SK-N-SH treated with all-trans-retinoic acid at 6 μM for 48 hours (cell line): ENCODE measurements around the gene SSRP1.

Source experiments
- ATAC-seq: fragments of 200-7000 bp; cut with Tn5 transposase; 3 replicates; pipeline ENCODE4 v1.9.1; 2020; ENCODE audit warnings: mild to moderate bottlenecking, moderate library complexity
- ARNTL ChIP-seq: fragments of 450-650 bp; formaldehyde crosslinking; IDR thresholded peaks from 2 replicates; pipeline ENCODE4 v1.5.0; 2020; ENCODE audit warnings: low read depth, mild to moderate bottlenecking, moderate library complexity, borderline replicate concordance
- BACH2 ChIP-seq: fragments of 250-450 bp; sonication (Bioruptor Pico); IDR thresholded peaks from 2 replicates; pipeline ENCODE4 v1.9.0; 2021; ENCODE audit warnings: mild to moderate bottlenecking, borderline replicate concordance
- CREB5 ChIP-seq: fragments of 250-450 bp; sonication (Bioruptor Pico); IDR thresholded peaks from 2 replicates; pipeline ENCODE4 v1.5.1; 2020; ENCODE audit warnings: low read depth, mild to moderate bottlenecking, moderate library complexity
- CSDC2 ChIP-seq: fragments of 250-450 bp; sonication (Bioruptor Pico); IDR thresholded peaks from 2 replicates; pipeline ENCODE4 v1.5.0; 2020; ENCODE audit warnings: mild to moderate bottlenecking, moderate library complexity
- CSRNP3 ChIP-seq: fragments of 250-450 bp; sonication (Bioruptor Pico); IDR thresholded peaks from 2 replicates; pipeline ENCODE4 v1.5.1; 2021; ENCODE audit warnings: mild to moderate bottlenecking, moderate library complexity
- ESRRG ChIP-seq: fragments of 250-450 bp; sonication (Bioruptor Pico); IDR thresholded peaks from 2 replicates; pipeline ENCODE4 v1.6.1; 2021; ENCODE audit warnings: mild to moderate bottlenecking
- GLIS3 ChIP-seq: fragments of 250-450 bp; sonication (Bioruptor Pico); IDR thresholded peaks from 2 replicates; pipeline ENCODE4 v1.5.0; 2020; ENCODE audit warnings: mild to moderate bottlenecking, moderate library complexity
- ISL1 ChIP-seq: fragments of 250-450 bp; sonication (Bioruptor Pico); IDR thresholded peaks from 2 replicates; pipeline ENCODE4 v2.1.2; 2022; ENCODE audit warnings: mild to moderate bottlenecking, moderate library complexity
- OSR1 ChIP-seq: fragments of 250-450 bp; sonication (Bioruptor Pico); IDR thresholded peaks from 2 replicates; pipeline ENCODE4 v1.8.0; 2022; ENCODE audit warnings: moderate library complexity, mild to moderate bottlenecking, inconsistent platforms
- PPARA ChIP-seq: fragments of 250-450 bp; sonication (Bioruptor Pico); IDR thresholded peaks from 2 replicates; pipeline ENCODE4 v1.5.0; 2020; ENCODE audit warnings: mild to moderate bottlenecking, borderline replicate concordance
- RARB ChIP-seq: fragments of 250-450 bp; sonication (Bioruptor Pico); IDR thresholded peaks from 2 replicates; pipeline ENCODE4 v1.8.0; 2021; ENCODE audit warnings: mild to moderate bottlenecking, moderate library complexity
- SNAI2 ChIP-seq: fragments of 250-450 bp; sonication (Bioruptor Pico); IDR thresholded peaks from 2 replicates; pipeline ENCODE4 v1.5.0; 2020; ENCODE audit warnings: mild to moderate bottlenecking, moderate library complexity
- TCF4 ChIP-seq: fragments of 250-450 bp; sonication (Bioruptor Pico); IDR thresholded peaks from 2 replicates; pipeline ENCODE4 v1.8.0; 2021; ENCODE audit warnings: mild to moderate bottlenecking, moderate library complexity, borderline replicate concordance
- TOX ChIP-seq: fragments of 250-450 bp; sonication (Bioruptor Pico); IDR thresholded peaks from 2 replicates; pipeline ENCODE4 v1.8.0; 2021; ENCODE audit warnings: mild to moderate bottlenecking, moderate library complexity, borderline replicate concordance
- ZC3H10 ChIP-seq: fragments of 250-450 bp; sonication (Bioruptor Pico); IDR thresholded peaks from 2 replicates; pipeline ENCODE4 v1.5.1; 2021; ENCODE audit warnings: mild to moderate bottlenecking, moderate library complexity
- ZFP3 ChIP-seq: fragments of 250-450 bp; sonication (Bioruptor Pico); IDR thresholded peaks from 2 replicates; pipeline ENCODE4 v1.5.0; 2020; ENCODE audit warnings: mild to moderate bottlenecking, moderate library complexity
- ZNF565 ChIP-seq: fragments of 450-650 bp; formaldehyde crosslinking; conservative IDR thresholded peaks from 2 replicates; pipeline ENCODE4 v1.5.0; 2020; ENCODE audit warnings: low read depth, mild to moderate bottlenecking, moderate library complexity
- ZNF70 ChIP-seq: fragments of 450-650 bp; formaldehyde crosslinking; IDR thresholded peaks from 2 replicates; pipeline ENCODE4 v1.5.0; 2020; ENCODE audit warnings: mild to moderate bottlenecking, moderate library complexity
- ZNF8 ChIP-seq: fragments of 450-650 bp; formaldehyde crosslinking; IDR thresholded peaks from 2 replicates; pipeline ENCODE4 v1.5.0; 2020; ENCODE audit warnings: mild to moderate bottlenecking, moderate library complexity
- TF ChIP-seq, protein P1 (sequence below): fragments of 250-450 bp; sonication (Bioruptor Pico); IDR thresholded peaks from 2 replicates; pipeline ENCODE4 v1.5.0; 2020; ENCODE audit warnings: mild to moderate bottlenecking, moderate library complexity
- TF ChIP-seq, protein P2 (sequence below): fragments of 250-450 bp; sonication (Bioruptor Pico); IDR thresholded peaks from 2 replicates; pipeline ENCODE4 v1.8.0; 2020; ENCODE audit warnings: mild to moderate bottlenecking, moderate library complexity, borderline replicate concordance

SSRP1 gene

DNA sequence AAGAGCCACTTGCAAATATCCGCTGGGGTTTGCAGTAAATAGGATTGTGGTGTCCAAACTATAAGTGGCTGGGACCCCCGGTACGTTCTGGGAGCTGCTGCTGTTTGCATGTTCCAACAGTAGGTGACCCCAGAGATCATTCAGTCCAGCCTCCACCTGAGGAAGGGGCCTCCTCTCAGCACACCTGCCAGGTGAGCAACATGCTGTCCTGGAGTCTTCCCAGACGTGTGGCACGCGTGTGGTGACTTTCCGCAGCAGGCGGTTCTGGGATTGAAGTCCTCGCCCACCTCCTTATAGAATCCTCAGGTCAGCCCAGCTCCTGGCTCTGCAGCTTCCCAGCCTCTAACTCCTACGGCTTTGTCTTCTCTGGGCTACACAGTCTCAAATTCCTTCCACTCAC lies 9.1 kb upstream of the SSRP1 start (continued):
- no peak for TF ChIP-seq SNAI2

GRCh38 chr11:57343825-57344224 lies 8.1 kb upstream of the SSRP1 start:
- TF ChIP-seq, protein P1, sequence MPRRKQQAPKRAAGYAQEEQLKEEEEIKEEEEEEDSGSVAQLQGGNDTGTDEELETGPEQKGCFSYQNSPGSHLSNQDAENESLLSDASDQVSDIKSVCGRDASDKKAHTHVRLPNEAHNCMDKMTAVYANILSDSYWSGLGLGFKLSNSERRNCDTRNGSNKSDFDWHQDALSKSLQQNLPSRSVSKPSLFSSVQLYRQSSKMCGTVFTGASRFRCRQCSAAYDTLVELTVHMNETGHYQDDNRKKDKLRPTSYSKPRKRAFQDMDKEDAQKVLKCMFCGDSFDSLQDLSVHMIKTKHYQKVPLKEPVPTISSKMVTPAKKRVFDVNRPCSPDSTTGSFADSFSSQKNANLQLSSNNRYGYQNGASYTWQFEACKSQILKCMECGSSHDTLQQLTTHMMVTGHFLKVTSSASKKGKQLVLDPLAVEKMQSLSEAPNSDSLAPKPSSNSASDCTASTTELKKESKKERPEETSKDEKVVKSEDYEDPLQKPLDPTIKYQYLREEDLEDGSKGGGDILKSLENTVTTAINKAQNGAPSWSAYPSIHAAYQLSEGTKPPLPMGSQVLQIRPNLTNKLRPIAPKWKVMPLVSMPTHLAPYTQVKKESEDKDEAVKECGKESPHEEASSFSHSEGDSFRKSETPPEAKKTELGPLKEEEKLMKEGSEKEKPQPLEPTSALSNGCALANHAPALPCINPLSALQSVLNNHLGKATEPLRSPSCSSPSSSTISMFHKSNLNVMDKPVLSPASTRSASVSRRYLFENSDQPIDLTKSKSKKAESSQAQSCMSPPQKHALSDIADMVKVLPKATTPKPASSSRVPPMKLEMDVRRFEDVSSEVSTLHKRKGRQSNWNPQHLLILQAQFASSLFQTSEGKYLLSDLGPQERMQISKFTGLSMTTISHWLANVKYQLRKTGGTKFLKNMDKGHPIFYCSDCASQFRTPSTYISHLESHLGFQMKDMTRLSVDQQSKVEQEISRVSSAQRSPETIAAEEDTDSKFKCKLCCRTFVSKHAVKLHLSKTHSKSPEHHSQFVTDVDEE, result no peak
- no peak for TF ChIP-seq ZNF8 (CRISPR knock-in tag)
- no peak for ATAC-seq

DNA sequence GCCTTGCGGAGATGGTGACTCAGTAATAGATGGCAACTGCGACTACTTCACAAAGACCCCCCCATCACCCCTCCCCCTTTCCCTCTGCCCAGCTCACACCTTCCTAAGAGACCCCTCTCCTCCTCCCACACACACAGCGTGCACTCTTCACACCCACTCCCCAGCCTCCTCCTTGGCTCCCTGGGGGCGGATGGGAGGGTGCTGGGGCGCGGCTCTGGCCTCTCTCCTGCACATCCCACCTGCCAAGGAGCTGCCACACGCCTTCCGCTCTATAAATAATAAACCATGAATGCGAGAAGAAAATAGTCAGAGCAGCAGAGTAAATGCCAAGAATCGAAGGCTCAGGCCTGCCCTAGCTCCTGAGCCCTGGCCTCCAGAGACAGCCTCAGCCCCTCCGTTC lies 7.0 kb upstream of the SSRP1 start:
- ATAC-seq, result no peak
- TF ChIP-seq, protein P2, sequence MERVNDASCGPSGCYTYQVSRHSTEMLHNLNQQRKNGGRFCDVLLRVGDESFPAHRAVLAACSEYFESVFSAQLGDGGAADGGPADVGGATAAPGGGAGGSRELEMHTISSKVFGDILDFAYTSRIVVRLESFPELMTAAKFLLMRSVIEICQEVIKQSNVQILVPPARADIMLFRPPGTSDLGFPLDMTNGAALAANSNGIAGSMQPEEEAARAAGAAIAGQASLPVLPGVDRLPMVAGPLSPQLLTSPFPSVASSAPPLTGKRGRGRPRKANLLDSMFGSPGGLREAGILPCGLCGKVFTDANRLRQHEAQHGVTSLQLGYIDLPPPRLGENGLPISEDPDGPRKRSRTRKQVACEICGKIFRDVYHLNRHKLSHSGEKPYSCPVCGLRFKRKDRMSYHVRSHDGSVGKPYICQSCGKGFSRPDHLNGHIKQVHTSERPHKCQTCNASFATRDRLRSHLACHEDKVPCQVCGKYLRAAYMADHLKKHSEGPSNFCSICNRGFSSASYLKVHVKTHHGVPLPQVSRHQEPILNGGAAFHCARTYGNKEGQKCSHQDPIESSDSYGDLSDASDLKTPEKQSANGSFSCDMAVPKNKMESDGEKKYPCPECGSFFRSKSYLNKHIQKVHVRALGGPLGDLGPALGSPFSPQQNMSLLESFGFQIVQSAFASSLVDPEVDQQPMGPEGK (CRISPR knock-in tag), result no peak
- no peak for TF ChIP-seq OSR1 (CRISPR knock-in tag)
- no peak for TF ChIP-seq RARB (CRISPR knock-in tag)
- TF ChIP-seq ZNF565 (CRISPR knock-in tag), result no peak
- no peak for TF ChIP-seq ZNF70
- TF ChIP-seq ARNTL (CRISPR knock-in tag), result no peak
- TF ChIP-seq SNAI2, result no peak
- TF ChIP-seq TOX (CRISPR knock-in tag), result no peak
- TF ChIP-seq GLIS3 (CRISPR knock-in tag), result no peak
- TF ChIP-seq CSDC2 (CRISPR knock-in tag), result no peak
- no peak for TF ChIP-seq ZNF8 (CRISPR knock-in tag)
- TF ChIP-seq CREB5 (CRISPR knock-in tag), result no peak
- no peak for TF ChIP-seq BACH2 (CRISPR knock-in tag)
- TF ChIP-seq ISL1 (CRISPR knock-in tag), result no peak
- no peak for TF ChIP-seq TCF4 (CRISPR knock-in tag)
- TF ChIP-seq CSRNP3 (CRISPR knock-in tag), result no peak
- no peak for TF ChIP-seq ZFP3 (CRISPR knock-in tag)
- no peak for TF ChIP-seq ESRRG (CRISPR knock-in tag)
- no peak for TF ChIP-seq PPARA (CRISPR knock-in tag)
- no peak for TF ChIP-seq ZC3H10 (CRISPR knock-in tag)
- TF ChIP-seq, all 23 proteins: peak for 0

DNA sequence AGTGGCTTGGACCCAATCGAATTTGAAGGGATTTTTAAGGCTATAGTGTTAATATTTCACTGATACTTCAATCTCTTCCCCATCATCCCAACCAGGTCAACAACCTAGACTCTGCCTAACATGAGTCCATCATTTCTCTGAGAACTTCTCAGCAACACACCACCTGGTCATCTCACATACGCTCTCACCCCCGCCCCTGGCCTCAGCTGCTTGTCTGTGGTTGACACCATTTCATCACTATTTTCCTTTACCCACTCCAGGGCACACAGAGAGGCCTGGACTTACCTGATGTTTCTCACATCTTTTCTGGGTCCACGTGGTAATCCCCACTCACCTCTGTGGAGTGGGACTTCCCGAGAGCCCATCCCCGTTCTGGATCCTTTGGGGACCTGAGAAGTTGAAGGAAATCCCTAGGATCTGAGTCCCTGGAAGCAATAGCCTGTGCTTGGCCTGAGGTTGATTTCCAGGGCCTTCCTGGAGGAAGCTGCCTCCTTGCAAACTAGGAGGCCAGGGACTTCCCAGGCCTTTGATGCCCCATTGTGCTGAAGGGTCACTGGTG lies 5.6 kb upstream of the SSRP1 start:
- no peak for ATAC-seq

More for the DNA sequence above, 5.6 kb upstream of the SSRP1 start:
- TF ChIP-seq ISL1 (CRISPR knock-in tag) (no peak), BACH2 (CRISPR knock-in tag) (no peak), OSR1 (CRISPR knock-in tag) (no peak), ZC3H10 (CRISPR knock-in tag) (no peak), ZNF8 (CRISPR knock-in tag) (no peak), ZFP3 (CRISPR knock-in tag) (no peak), SNAI2 (no peak), CSRNP3 (CRISPR knock-in tag) (no peak), TCF4 (CRISPR knock-in tag) (no peak), PPARA (CRISPR knock-in tag) (no peak)
- TF ChIP-seq, protein P2 (CRISPR knock-in tag), result no peak
- TF ChIP-seq, protein P1, result no peak
- TF ChIP-seq, all 23 proteins: peak for 0
